Fibroblast of mammary gland (primary cell): ENCODE results near the gene PRPSAP1.
A peak's percentile ranks its signal among the peaks of the same experiment; 100 is the strongest.

Experiments
- DNase-seq: peaks from one replicate; pipeline ENCODE4 v3.0.0-alpha.2; 2010; ENCODE audit warnings: low read depth
- H3K4me3 ChIP-seq: 2 replicates; pipeline ENCODE4 v1.5.1; 2011; ENCODE audit warnings: low read depth, mild to moderate bottlenecking, low read length, moderate library complexity; ENCODE audit not compliant: control insufficient read depth
- TF ChIP-seq, protein P1 (sequence below): conservative IDR thresholded peaks from 2 replicates; pipeline ENCODE4 v1.5.1; 2011; ENCODE audit warnings: low read depth, low read length, inconsistent platforms; ENCODE audit not compliant: control insufficient read depth, insufficient read depth

PRPSAP1 gene

DNA sequence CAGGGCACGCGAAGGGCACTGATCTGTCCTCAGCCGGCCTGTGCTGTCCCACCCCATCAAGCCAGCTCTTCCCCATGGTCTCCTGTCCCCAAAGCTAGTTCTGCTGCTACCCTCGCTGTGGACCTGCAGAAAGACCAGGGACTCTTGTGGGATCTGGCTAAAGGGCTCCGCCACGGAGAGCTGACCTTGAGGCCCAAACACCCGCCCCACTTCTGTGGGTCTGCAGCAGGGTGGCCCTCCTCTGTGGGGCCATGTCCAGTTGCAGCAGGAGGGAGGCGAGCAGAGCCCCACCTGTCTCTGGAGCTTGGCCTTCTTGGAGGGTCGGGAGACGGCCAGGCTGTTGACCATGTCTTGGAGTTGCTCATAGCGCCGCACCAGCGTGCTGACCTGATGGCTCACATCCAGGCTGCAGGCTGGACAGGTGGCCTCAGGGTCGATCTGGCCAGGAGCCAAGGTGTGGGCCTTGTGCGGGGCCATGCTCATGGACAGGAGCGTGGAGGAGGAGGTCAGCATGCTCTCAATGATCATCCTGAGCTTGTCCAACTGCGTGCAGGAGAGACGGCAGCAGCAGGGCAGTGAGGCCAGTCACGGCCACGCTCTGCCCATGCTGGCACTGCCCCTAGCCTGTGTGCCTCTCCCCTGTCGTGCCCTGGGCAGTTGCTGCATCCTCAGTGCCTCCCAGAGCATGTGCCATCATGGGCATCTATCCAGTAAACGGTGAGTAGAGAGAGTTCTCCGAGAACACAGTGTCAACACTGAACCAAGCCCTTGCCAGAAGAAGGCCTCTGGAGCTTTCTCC is 71.9 kb downstream of the PRPSAP1 start:
- H3K4me3 ChIP-seq, result no peak overlapping the region
- DNase-seq, result no peak
- TF ChIP-seq, protein P1, sequence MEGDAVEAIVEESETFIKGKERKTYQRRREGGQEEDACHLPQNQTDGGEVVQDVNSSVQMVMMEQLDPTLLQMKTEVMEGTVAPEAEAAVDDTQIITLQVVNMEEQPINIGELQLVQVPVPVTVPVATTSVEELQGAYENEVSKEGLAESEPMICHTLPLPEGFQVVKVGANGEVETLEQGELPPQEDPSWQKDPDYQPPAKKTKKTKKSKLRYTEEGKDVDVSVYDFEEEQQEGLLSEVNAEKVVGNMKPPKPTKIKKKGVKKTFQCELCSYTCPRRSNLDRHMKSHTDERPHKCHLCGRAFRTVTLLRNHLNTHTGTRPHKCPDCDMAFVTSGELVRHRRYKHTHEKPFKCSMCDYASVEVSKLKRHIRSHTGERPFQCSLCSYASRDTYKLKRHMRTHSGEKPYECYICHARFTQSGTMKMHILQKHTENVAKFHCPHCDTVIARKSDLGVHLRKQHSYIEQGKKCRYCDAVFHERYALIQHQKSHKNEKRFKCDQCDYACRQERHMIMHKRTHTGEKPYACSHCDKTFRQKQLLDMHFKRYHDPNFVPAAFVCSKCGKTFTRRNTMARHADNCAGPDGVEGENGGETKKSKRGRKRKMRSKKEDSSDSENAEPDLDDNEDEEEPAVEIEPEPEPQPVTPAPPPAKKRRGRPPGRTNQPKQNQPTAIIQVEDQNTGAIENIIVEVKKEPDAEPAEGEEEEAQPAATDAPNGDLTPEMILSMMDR, result no peak

DNA sequence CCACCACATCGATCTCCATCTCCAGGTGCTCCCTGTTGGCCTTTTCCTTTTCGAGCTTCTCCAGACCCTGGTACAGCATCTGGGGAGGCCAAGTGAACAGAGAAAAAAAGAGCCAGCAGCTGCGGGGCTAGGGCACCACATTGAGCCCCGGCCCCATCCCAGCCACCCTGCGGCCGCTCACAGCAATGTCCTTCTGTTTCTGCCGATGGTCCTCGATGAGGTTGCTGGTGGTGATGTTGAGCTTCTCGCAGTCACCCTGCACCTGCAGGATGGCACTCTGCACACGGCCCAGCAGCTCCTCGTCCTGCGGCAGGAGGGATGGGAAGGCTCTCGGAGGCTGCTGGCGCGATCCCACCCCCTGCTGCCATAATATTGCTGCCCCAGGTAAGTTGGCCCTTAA is 73.1 kb downstream of the PRPSAP1 start:
- no peak for DNase-seq
- TF ChIP-seq, protein P1, result no peak
- H3K4me3 ChIP-seq, result no peak overlapping the region

DNA sequence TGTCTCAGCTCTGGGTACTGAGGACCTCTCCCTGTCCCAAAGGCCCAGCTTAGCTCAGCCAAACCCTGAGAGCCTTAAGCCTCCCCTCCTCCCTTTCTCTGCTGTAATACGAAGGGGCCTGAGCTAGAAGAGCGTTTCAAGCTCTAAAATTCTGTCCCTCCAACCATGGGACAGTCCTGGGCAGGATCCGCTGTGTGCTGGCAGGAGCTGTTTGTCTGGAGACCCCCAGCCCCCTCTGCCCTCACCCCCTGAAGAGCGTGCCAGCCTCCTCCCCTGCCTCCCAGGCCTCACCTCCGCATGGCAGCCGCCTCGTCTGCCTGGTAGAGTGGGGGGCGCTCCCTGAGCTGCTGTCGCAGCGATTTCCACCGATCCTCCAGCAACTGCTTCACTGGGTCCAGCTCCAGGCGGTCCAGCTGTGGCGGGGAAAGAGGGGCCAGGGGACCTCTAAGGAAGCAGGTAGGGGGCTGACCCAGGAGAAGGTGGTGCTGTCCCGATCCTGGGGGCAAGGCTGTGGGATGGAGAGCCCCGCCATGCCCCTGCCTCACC is 73.9 kb downstream of the PRPSAP1 start:
- no peak overlapping the region for H3K4me3 ChIP-seq
- DNase-seq, result no peak
- TF ChIP-seq, protein P1, result no peak

DNA sequence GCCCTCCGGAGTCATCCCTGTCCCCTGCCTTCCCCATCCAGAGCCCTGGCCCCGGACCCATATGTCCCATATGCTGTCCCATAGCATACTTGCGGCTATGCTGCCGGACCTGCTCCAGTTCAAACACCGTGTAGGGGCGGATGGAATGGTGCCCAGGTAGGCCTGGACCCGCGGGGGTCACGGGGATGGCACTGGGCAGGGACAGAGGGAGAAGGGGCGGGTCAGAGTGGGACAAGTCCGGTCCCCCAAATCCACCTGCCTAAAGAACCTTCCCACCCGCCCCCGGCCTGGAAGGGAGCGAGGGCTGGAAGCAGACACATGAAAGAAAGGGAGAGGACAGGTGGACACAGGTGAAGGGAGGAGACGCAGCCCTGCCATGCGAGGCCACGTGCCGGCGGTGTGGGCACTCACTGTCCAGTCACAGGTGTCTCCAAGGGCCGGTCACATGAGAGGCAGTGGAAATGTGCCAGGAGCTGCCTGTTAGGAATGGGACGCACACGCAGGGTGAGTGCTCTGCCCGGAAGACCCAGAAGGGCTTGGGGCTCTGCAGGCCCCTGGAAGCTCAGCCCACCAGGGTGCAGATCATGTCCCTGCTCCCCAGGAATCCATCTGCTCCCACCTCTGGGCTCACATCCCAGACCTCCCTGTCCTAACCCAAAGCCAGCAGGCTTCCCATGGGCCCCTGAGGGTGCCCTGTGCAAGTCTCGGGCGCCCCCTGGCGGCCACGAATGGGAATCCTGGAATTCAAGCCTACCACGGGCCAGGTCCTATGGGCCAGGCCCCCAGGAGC is 74.6 kb downstream of the PRPSAP1 start:
- TF ChIP-seq, protein P1, result peak; percentile 92
- H3K4me3 ChIP-seq, result no peak overlapping the region
- DNase-seq, result peak; percentile 72

DNA sequence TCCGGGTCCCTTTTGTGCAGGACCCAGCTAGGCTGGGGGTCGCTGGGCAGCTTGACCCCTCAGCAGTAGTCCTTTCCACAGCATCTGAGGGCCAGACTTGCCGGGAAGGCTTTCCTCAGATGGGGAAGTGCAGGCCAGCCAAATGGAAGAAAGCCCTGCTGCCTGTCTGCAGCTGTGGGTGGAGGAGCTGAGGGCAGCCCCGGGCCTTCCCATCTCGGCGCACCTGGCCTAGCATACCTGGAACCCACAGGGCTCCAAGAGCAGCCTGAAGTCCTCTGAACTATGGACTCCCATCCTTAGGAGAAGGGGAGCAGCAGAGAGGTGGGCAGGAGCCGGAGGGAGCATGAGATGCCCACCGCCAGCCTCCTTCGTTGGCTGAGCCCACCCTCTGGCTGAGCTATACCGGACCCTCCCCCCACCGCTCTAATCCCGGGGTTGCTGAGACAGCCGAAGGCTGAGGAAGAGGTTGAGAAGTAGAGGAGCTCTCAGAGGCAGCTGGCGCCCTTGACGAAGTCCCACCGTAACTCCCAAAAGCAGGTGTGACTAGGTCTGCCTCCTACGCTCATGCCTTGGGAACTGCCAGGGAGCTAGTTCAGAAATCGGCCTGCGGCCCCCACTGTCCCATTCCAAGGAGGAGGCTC is 75.3 kb downstream of the PRPSAP1 start:
- no peak overlapping the region for H3K4me3 ChIP-seq
- DNase-seq, result no peak
- TF ChIP-seq, protein P1, result no peak

DNA sequence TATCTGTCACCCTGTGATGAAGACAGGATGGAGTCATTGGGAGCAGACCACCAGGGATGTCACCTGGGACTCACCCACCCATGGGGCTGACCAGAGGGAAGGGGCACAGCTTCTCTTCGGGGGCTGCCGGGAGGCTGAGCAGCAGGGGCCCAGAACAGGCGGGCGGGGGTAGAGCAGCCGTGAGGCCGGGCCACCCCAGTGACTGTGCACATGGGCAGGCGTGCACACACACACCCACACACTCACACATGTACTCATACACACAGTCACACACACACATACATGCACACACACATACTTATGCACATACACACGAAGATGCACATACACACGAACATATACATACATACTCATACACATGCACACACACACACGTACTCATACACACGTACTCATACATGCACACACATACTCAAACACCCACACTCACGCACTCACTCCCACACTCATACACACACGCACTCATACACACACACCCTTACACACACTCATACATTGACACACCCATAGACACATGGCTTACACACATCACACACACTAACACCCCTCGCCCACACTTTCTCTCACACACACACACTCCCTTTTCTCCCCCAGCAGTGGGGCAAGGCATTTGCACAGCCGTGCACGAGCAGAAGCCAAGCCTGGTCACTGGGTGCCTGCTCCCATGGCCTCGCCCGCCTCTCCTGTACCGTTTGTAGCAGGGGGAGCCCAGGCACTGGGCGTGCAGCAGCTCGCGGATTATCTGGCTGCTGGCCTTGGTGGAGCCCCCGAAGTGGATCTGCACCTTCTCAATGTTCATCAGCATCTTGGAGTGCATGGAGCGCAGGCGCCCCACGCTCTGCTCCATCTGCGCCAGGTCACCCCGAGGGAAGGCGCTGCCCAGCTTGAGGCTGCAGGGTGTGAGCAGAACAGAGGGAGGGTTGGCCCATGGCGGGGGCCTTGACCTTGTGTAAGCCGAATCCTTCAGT is 76.1 kb downstream of the PRPSAP1 start:
- H3K4me3 ChIP-seq, result no peak overlapping the region
- TF ChIP-seq, protein P1, result no peak
- DNase-seq, result no peak
